HCT116 (cell line): ENCODE results near the gene KIF5A. TPM values are rescaled to one million over a fixed set of nuclear protein-coding genes. Genes with fewer than 3 reads are reported as not detected.

Experiments used
- ATAC-seq: fragments of 200-7000 bp; cut with Tn5 transposase; 2 replicates; pipeline ENCODE4 v1.9.1; 2020; ENCODE audit warnings: mild to moderate bottlenecking, moderate library complexity
- BruUV-seq: library from RNA; stranded (reverse); fragments of 400-500 nt; replicated peaks from 2 replicates; lab custom pipeline; 2021; lab: Mats Ljungman, UMichigan
- CTCF ChIA-PET: fragments of 300-600 bp; sonication (Branson Sonifier 250); formaldehyde crosslinking; loops from one replicate; lab custom pipeline; 2021; ENCODE audit warnings: antibody characterized with exemption; lab: Charles Lee
- POLR2A ChIA-PET: fragments of 300-600, 350-600 bp; sonication (Branson Sonifier 250); formaldehyde crosslinking; loops from one replicate; lab custom pipeline; 2021; ENCODE audit warnings: antibody characterized with exemption; lab: Charles Lee
- RAD21 ChIA-PET, 2 experiments: fragments of 300-600 bp; sonication (Branson Sonifier 250); formaldehyde crosslinking; loops; one replicate each; lab custom pipeline; 2023; ENCODE audit warnings: low total read pairs in 2 of 2; ENCODE audit not compliant: uncharacterized antibody in 2 of 2, unreplicated experiment in 2 of 2, low non-redundant PET in 1 of 2; lab: Charles Lee
- DNase-seq: peaks from one replicate; pipeline ENCODE4 v3.0.0-alpha.2; 2010; ENCODE audit warnings: low read depth, low spot score
- H2AFZ ChIP-seq: fragments of 200-600 bp; shearing (Covaris generic), sonication (generic); 2 replicates; pipeline ENCODE4 v1.6.1; 2017; ENCODE audit warnings: low read depth, mixed run types, mixed read lengths, antibody characterized with exemption, low read length; ENCODE audit not compliant: poor library complexity, severe bottlenecking
- H3K27ac ChIP-seq: 2 replicates; pipeline ENCODE4 v1.5.1; 2012; ENCODE audit warnings: low read depth, low read length
- H3K27me3 ChIP-seq: fragments of 200-600 bp; sonication (generic); 2 replicates; pipeline ENCODE4 v1.6.1; 2016; ENCODE audit warnings: mixed run types, low read length, mixed read lengths; ENCODE audit not compliant: insufficient read depth
- H3K36me3 ChIP-seq, 2 experiments: fragments of 200-500 bp in 1 of 2; fragments of 200-600 bp in 1 of 2; sonication (Bioruptor generic) in 1 of 2; sonication (generic) in 1 of 2; 2 replicates each; pipeline versions ENCODE4 v1.5.1 to v1.6.1; 2014 to 2016; ENCODE audit warnings: low read length in 2 of 2, inconsistent platforms in 1 of 2, mixed read lengths in 1 of 2, mixed run types in 1 of 2; ENCODE audit not compliant: insufficient read depth in 2 of 2, control insufficient read depth in 1 of 2
- H3K4me1 ChIP-seq, 2 experiments: fragments of 200-600 bp in 1 of 2; sonication (generic) in 1 of 2; 2 replicates each; pipeline versions ENCODE4 v1.5.1 to v1.6.1; 2012 to 2017; ENCODE audit warnings: low read length in 2 of 2, inconsistent platforms in 1 of 2, mild to moderate bottlenecking in 1 of 2, mixed read lengths in 1 of 2, mixed run types in 1 of 2, moderate library complexity in 1 of 2; ENCODE audit not compliant: insufficient read depth in 2 of 2, control insufficient read depth in 1 of 2
- H3K4me2 ChIP-seq: fragments of 200-600 bp; sonication (generic); 2 replicates; pipeline ENCODE4 v1.6.1; 2017; ENCODE audit warnings: mixed run types, low read length, mixed read lengths
- H3K4me3 ChIP-seq, 2 experiments: fragments of 200-600 bp in 1 of 2; sonication (generic) in 1 of 2; replicated peaks in 1 of 2; 2 replicates each; pipeline ENCODE4 v1.5.1; 2011 to 2016; ENCODE audit warnings: low read length in 2 of 2, control low read depth in 1 of 2, low read depth in 1 of 2, mild to moderate bottlenecking in 1 of 2, mixed read lengths in 1 of 2, mixed run types in 1 of 2
- H3K79me2 ChIP-seq: fragments of 200-600 bp; sonication (generic); 2 replicates; pipeline ENCODE4 v1.6.1; 2017; ENCODE audit warnings: mild to moderate bottlenecking, mixed run types, low read length, moderate library complexity, mixed read lengths; ENCODE audit not compliant: insufficient read depth
- H3K9ac ChIP-seq: fragments of 200-600 bp; sonication (generic); 2 replicates; pipeline ENCODE4 v1.6.1; 2016; ENCODE audit warnings: low read length, mixed read lengths
- H3K9me2 ChIP-seq: fragments of 200-600 bp; sonication (generic), shearing (Covaris generic); 2 replicates; pipeline ENCODE4 v1.6.1; 2017; ENCODE audit warnings: mixed run types, mild to moderate bottlenecking, moderate library complexity; ENCODE audit not compliant: insufficient read depth
- H3K9me3 ChIP-seq, 2 experiments: fragments of 200-500 bp in 1 of 2; fragments of 200-600 bp in 1 of 2; sonication (Bioruptor generic) in 1 of 2; sonication (generic) in 1 of 2; 2 replicates each; pipeline ENCODE4 v1.6.1; 2014 to 2017; ENCODE audit warnings: low read length in 2 of 2, mixed read lengths in 2 of 2, inconsistent platforms in 1 of 2, low read depth in 1 of 2, mild to moderate bottlenecking in 1 of 2, mixed run types in 1 of 2, moderate library complexity in 1 of 2; ENCODE audit not compliant: control insufficient read depth in 1 of 2, insufficient read depth in 1 of 2
- H4K20me1 ChIP-seq: fragments of 200-600 bp; sonication (generic), shearing (Covaris generic); 2 replicates; pipeline ENCODE4 v1.6.1; 2017; ENCODE audit warnings: mixed run types, mild to moderate bottlenecking, moderate library complexity; ENCODE audit not compliant: insufficient read depth
- CBX3 ChIP-seq: IDR thresholded peaks from 2 replicates; pipeline ENCODE4 v1.6.1; 2012; ENCODE audit warnings: low read depth
- EGR1 ChIP-seq: IDR thresholded peaks from 2 replicates; pipeline ENCODE4 v1.6.1; 2012; ENCODE audit warnings: low read depth
- ELF1 ChIP-seq: IDR thresholded peaks from 2 replicates; pipeline ENCODE4 v1.6.1; 2012; ENCODE audit warnings: low read depth, borderline replicate concordance
- EZH2 ChIP-seq: fragments of 200-600 bp; sonication (generic); IDR thresholded peaks from 2 replicates; pipeline ENCODE4 v1.6.1; 2017; ENCODE audit warnings: antibody characterized with exemption, mixed run types
- JUND ChIP-seq: IDR thresholded peaks from 2 replicates; pipeline ENCODE4 v1.6.1; 2012
- RAD21 ChIP-seq: IDR thresholded peaks from 2 replicates; pipeline ENCODE4 v1.6.1; 2012; ENCODE audit warnings: low read depth, mild to moderate bottlenecking
- SIN3A ChIP-seq: IDR thresholded peaks from 2 replicates; pipeline ENCODE4 v1.6.1; 2012; ENCODE audit warnings: low read depth
- SP1 ChIP-seq: IDR thresholded peaks from 2 replicates; pipeline ENCODE4 v1.6.1; 2012; ENCODE audit warnings: low read depth
- SRF ChIP-seq: IDR thresholded peaks from 2 replicates; pipeline ENCODE4 v1.6.1; 2012; ENCODE audit warnings: low read depth
- TCF7L2 ChIP-seq: IDR thresholded peaks from 2 replicates; pipeline ENCODE4 v1.7.0; 2011; ENCODE audit warnings: borderline replicate concordance, inconsistent platforms; ENCODE audit not compliant: insufficient read depth, insufficient read length; ENCODE audit errors: extremely low read depth
- YY1 ChIP-seq: IDR thresholded peaks from 2 replicates; pipeline ENCODE4 v1.6.1; 2011; ENCODE audit warnings: low read length, low read depth, moderate library complexity, mild to moderate bottlenecking; ENCODE audit not compliant: insufficient replicate concordance; ENCODE audit errors: extremely low read depth
- ZFX ChIP-seq: fragments of 450-650 bp; IDR thresholded peaks from 2 replicates; pipeline ENCODE4 v1.6.1; 2017
- intact Hi-C: fragments of 100-400 bp; cut with micrococcal nuclease; formaldehyde crosslinking; loops from 2 replicates; pipeline ENCODE4 v1.10.0; 2022
- total RNA-seq: library from RNA; stranded (reverse); gene quantifications from one replicate; pipeline ENCODE4 v1.2.1, GENCODE V29; 2021; ENCODE audit not compliant: unreplicated experiment
- TF ChIP-seq, protein P1 (sequence below): IDR thresholded peaks from 2 replicates; pipeline ENCODE4 v1.6.1; 2012; ENCODE audit warnings: low read depth
- TF ChIP-seq, protein P2 (sequence below): IDR thresholded peaks from 2 replicates; pipeline ENCODE4 v1.6.1; 2012
- TF ChIP-seq, protein P3 (sequence below): IDR thresholded peaks from 2 replicates; pipeline ENCODE4 v1.6.1; 2012
- TF ChIP-seq, protein P4 (sequence below): IDR thresholded peaks from 2 replicates; pipeline ENCODE4 v1.6.1; 2011; ENCODE audit warnings: mild to moderate bottlenecking, low read length, moderate library complexity; ENCODE audit not compliant: insufficient replicate concordance; ENCODE audit errors: extremely low read depth
- TF ChIP-seq, protein P5 (sequence below), 3 experiments: fragments of 200-600 bp in 1 of 3; sonication (generic) in 1 of 3; IDR thresholded peaks in 2 of 3; conservative IDR thresholded peaks in 1 of 3; 2 replicates each; pipeline ENCODE4 v1.5.1; 2012 to 2017; ENCODE audit warnings: low read depth in 2 of 3, low read length in 2 of 3, antibody characterized with exemption in 1 of 3, borderline replicate concordance in 1 of 3, control low read depth in 1 of 3, mild to moderate bottlenecking in 1 of 3, mixed read lengths in 1 of 3, mixed run types in 1 of 3, moderate library complexity in 1 of 3; ENCODE audit not compliant: insufficient read depth in 1 of 3

The KIF5A gene
- total RNA-seq, 1 experiment from 2014 or later, result 5.2 TPM

DNA sequence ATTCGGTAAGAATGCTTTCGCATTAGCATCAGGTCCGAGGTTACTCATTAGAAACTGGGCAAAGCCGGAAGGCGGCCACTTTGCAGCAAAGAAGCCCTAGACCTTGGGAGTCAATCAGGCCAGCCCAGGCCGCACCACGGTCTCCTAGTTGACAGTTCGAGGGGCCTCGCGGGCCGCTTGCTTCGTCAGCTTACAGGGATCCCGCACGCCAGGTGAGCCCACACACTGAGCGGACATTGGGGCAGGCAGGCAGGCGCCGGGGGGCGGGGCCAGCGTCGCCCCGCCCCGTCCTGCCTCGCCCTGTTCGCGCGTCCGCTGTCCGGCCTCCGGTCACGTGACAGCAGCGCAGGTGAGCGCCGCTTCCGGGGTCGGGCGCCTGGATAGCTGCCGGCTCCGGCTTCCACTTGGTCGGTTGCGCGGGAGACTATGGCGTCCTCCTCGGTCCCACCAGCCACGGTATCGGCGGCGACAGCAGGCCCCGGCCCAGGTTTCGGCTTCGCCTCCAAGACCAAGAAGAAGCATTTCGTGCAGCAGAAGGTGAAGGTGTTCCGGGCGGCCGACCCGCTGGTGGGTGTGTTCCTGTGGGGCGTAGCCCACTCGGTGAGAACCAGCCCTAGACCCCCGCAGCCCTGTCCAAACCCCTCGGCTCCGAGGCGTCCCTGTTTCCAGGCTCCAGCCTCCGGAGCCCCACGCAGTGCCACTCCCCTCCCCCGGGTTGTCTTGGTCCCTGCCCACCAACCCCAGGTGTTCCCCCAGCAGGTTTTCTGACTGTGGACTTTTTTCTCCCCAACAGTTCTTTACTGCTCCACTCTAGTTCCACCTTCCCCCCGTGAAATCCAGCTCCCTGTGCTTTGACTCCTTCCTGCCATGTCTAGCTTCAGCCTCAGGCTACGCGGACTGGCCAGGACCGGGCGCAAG is 41.3 kb downstream of the KIF5A start, which contains the start of gene PIP4K2C:
Gene PIP4K2C, plus strand, starts transcription at position 329 of the 918 bp plus-strand sequence. Its CDS starts 98 bp downstream, at position 427.
- RAD21 ChIA-PET, result no interaction called here
- no peaks in the 10 kb centered on the region for H3K9me2 ChIP-seq
- H3K27me3 ChIP-seq, result no peaks in the 10 kb centered on the region
- DNase-seq, result peak; percentile 61
- peaks cover 14% of the 10 kb centered on the region for H3K79me2 ChIP-seq
- H4K20me1 ChIP-seq, result no peaks in the 10 kb centered on the region
- peaks cover 3 to 10% of the 10 kb centered on the region in 2 experiments; a peak in 2 of 4 replicates for H3K36me3 ChIP-seq
- H3K4me2 ChIP-seq, result peak within 1 kb of the TSS; percentile 77
- H3K9me3 ChIP-seq, result no peaks in the 10 kb centered on the region
- ATAC-seq, result peak; percentile 94
- CTCF ChIA-PET, result interaction anchor here (3.4 kb wide), 1 partner anchor 8 kb away, joined by 18 read pairs; no protein-coding TSS in a partner anchor
- POLR2A ChIA-PET, result no interaction called here
- BruUV-seq, result no TSS peak
- intact Hi-C loops, result loop anchor here (2.0 kb wide), 1 partner anchor 42 kb away; the partner anchor contains the start of gene B4GALNT1
- peak within 1 kb of the TSS; percentile 42 for H3K27ac ChIP-seq
- peak within 1 kb of the TSS; percentile 66 for H2AFZ ChIP-seq
- peaks cover 6 to 18% of the 10 kb centered on the region in 2 experiments; a peak in 3 of 4 replicates for H3K4me1 ChIP-seq
- peak within 1 kb of the TSS; percentile 81 for H3K9ac ChIP-seq
- peak within 1 kb of the TSS; percentile 94 to 95 for H3K4me3 ChIP-seq
- no peak for TF ChIP-seq EZH2
- TF ChIP-seq, protein P1, sequence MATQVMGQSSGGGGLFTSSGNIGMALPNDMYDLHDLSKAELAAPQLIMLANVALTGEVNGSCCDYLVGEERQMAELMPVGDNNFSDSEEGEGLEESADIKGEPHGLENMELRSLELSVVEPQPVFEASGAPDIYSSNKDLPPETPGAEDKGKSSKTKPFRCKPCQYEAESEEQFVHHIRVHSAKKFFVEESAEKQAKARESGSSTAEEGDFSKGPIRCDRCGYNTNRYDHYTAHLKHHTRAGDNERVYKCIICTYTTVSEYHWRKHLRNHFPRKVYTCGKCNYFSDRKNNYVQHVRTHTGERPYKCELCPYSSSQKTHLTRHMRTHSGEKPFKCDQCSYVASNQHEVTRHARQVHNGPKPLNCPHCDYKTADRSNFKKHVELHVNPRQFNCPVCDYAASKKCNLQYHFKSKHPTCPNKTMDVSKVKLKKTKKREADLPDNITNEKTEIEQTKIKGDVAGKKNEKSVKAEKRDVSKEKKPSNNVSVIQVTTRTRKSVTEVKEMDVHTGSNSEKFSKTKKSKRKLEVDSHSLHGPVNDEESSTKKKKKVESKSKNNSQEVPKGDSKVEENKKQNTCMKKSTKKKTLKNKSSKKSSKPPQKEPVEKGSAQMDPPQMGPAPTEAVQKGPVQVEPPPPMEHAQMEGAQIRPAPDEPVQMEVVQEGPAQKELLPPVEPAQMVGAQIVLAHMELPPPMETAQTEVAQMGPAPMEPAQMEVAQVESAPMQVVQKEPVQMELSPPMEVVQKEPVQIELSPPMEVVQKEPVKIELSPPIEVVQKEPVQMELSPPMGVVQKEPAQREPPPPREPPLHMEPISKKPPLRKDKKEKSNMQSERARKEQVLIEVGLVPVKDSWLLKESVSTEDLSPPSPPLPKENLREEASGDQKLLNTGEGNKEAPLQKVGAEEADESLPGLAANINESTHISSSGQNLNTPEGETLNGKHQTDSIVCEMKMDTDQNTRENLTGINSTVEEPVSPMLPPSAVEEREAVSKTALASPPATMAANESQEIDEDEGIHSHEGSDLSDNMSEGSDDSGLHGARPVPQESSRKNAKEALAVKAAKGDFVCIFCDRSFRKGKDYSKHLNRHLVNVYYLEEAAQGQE, result no peak
- TF ChIP-seq SP1, result 0 out of 2 replicates have a peak, but pooled peaks have one; percentile 50
- 0 out of 2 replicates have a peak, but pooled peaks have one; percentile 44 for TF ChIP-seq CBX3
- TF ChIP-seq JUND, result no peak
- TF ChIP-seq, protein P2, sequence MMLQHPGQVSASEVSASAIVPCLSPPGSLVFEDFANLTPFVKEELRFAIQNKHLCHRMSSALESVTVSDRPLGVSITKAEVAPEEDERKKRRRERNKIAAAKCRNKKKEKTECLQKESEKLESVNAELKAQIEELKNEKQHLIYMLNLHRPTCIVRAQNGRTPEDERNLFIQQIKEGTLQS, result no peak
- TF ChIP-seq TCF7L2, result no peak
- TF ChIP-seq EGR1, result no peak
- TF ChIP-seq ELF1, result peak; percentile 92
- TF ChIP-seq SRF, result no peak
- TF ChIP-seq, protein P3, sequence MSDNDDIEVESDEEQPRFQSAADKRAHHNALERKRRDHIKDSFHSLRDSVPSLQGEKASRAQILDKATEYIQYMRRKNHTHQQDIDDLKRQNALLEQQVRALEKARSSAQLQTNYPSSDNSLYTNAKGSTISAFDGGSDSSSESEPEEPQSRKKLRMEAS, result peak; percentile 85
- peak; percentile 72 for TF ChIP-seq YY1
- TF ChIP-seq ZFX, result no peak
- TF ChIP-seq SIN3A, result peak; percentile 86
- TF ChIP-seq, protein P4, sequence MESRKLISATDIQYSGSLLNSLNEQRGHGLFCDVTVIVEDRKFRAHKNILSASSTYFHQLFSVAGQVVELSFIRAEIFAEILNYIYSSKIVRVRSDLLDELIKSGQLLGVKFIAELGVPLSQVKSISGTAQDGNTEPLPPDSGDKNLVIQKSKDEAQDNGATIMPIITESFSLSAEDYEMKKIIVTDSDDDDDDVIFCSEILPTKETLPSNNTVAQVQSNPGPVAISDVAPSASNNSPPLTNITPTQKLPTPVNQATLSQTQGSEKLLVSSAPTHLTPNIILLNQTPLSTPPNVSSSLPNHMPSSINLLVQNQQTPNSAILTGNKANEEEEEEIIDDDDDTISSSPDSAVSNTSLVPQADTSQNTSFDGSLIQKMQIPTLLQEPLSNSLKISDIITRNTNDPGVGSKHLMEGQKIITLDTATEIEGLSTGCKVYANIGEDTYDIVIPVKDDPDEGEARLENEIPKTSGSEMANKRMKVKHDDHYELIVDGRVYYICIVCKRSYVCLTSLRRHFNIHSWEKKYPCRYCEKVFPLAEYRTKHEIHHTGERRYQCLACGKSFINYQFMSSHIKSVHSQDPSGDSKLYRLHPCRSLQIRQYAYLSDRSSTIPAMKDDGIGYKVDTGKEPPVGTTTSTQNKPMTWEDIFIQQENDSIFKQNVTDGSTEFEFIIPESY, result no peak
- no peak for TF ChIP-seq RAD21
- TF ChIP-seq, protein P5, sequence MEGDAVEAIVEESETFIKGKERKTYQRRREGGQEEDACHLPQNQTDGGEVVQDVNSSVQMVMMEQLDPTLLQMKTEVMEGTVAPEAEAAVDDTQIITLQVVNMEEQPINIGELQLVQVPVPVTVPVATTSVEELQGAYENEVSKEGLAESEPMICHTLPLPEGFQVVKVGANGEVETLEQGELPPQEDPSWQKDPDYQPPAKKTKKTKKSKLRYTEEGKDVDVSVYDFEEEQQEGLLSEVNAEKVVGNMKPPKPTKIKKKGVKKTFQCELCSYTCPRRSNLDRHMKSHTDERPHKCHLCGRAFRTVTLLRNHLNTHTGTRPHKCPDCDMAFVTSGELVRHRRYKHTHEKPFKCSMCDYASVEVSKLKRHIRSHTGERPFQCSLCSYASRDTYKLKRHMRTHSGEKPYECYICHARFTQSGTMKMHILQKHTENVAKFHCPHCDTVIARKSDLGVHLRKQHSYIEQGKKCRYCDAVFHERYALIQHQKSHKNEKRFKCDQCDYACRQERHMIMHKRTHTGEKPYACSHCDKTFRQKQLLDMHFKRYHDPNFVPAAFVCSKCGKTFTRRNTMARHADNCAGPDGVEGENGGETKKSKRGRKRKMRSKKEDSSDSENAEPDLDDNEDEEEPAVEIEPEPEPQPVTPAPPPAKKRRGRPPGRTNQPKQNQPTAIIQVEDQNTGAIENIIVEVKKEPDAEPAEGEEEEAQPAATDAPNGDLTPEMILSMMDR (IDR thresholded peaks at IDR 0.05 in 2 of 3, conservative IDR thresholded peaks at IDR 0.05 in 1 of 3; ENCODE audit: borderline replicate concordance in 1 of 3, insufficient read depth in 1 of 3, low read depth in 2 of 3, low read length in 2 of 3), result no peak
